GM10266 (cell line): ENCODE data around the gene CUEDC2.

ENCODE experiments used
- DNase-seq: peaks from one replicate; pipeline ENCODE4 v3.0.0; 2012; ENCODE audit errors: extremely low spot score
- TF ChIP-seq, protein P1 (sequence below): IDR thresholded peaks from 2 replicates; pipeline ENCODE4 v1.5.1; 2012; ENCODE audit warnings: mild to moderate bottlenecking, low read depth; ENCODE audit not compliant: control insufficient read depth, insufficient read depth; ENCODE audit errors: missing control alignments

The CUEDC2 gene

DNA sequence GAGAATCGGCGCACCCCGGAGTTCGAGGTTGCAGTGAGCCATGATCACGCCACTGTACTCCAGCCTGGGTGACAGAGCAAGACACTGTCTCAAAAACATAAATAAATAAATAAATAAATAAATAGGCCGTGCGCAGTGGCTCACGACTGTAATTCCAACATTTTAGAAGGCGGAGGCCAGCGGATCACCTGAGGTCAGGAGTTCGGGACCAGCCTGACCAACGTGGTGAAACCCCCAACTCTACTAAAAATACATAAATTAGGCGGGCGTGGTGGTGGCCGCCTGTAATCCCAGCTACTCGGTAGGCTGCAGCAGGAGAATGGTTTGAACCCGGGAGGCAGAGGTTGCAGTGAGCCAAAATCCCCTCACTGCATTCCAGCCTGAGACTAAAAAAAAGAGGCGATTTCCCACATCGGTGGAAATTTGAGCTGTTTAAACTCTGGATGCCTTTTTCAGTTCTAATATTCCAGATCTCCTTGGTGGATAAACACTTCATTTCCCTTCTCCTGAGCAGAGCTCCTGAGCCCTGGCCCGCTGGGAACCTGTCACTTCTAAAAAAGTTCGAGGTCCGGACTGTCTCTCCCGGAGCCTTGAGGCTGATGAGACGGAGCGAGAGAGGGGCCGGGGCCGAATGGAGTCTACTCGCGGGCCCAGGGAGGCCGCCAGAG, 38.8 kb downstream of the CUEDC2 start:
- DNase-seq: no peak
- TF ChIP-seq, protein P1, sequence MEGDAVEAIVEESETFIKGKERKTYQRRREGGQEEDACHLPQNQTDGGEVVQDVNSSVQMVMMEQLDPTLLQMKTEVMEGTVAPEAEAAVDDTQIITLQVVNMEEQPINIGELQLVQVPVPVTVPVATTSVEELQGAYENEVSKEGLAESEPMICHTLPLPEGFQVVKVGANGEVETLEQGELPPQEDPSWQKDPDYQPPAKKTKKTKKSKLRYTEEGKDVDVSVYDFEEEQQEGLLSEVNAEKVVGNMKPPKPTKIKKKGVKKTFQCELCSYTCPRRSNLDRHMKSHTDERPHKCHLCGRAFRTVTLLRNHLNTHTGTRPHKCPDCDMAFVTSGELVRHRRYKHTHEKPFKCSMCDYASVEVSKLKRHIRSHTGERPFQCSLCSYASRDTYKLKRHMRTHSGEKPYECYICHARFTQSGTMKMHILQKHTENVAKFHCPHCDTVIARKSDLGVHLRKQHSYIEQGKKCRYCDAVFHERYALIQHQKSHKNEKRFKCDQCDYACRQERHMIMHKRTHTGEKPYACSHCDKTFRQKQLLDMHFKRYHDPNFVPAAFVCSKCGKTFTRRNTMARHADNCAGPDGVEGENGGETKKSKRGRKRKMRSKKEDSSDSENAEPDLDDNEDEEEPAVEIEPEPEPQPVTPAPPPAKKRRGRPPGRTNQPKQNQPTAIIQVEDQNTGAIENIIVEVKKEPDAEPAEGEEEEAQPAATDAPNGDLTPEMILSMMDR: no peak

DNA sequence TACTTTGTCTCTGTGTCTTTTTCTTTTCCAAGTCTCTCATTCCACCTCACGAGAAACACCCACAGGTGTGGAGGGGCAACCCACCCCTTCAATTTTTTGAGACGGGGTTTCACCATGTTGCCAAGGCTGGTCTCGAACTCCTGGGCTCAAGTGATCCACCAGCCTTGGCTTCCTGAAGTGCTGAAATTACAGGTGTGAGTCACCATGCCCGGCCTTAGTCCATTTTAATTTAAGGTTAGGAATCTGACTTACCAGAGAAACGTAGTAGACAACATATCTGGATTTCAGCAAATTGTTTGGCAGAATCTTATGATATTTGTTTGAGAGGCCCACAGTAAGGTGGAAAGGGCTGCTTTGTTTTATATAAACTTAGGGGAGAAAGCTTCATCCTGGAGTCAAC, 40.1 kb downstream of the CUEDC2 start:
- TF ChIP-seq, protein P1: no peak
- DNase-seq: no peak

- no peak for DNase-seq
- TF ChIP-seq, protein P1: no peak
Measured at GRCh38 chr10:102389894-102390293, 42.5 kb downstream of the CUEDC2 start.

DNA sequence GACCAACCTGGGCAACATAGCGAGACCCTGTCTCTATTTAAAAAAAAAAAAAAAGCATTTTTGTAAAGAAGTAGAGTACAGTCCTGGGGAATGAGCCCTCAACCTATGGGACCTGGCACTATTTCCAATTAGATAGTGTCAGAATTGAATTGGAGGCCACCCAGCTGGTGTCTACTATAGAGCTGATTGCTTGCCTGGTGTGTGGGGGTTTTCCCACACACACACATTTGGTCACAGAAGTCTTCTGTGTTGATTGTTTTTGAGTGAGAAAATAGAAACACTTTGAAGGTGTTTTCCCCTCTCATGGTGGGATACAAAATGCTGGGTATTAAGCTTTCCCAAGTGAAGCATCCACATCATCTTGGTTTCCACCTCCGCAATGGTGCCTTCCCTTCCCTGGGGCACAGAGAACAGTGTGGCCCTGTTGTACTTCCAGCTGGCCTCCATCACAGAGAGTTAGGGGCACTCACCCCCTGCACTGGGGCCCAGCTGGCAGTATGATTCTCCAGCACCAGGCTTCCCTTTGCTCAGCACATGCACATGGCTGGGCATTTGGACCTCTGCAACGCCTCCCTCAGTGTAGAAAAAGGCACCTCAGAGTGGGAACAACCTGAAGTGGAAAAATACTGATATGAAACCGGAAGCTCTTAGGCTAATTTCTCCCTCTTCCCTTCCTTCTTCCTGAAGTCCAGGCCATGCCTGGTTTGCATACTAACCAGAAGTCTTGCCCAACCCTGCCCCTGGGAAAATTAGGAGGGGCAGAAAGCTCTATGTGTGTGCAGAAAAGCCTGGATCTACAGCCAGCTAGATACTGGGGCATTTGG, 47.6 kb downstream of the CUEDC2 start:
- TF ChIP-seq, protein P1: no peak
- no peak for DNase-seq

DNA sequence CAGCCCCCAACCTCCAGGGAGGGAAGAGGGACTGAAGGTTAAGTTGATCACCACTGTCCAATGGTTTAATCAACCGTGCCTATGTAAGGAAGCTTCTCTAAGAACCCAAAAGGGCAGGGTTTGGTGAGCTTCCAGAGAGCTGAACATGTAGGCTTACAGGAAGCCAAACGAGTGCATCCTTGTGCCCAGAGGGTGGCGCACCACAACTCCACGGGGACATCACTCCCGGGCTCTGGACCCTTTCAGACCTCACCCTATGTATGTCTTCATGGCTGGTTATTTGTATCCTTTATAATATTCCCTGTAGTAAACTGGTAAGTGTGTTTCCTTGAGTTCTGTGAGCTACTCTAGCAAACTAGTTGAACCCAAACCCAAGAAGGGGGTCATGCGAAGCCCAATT, 48.3 kb downstream of the CUEDC2 start:
- no peak for DNase-seq
- TF ChIP-seq, protein P1: peak; percentile 11

GRCh38 chr10:102382871-102383270, 49.5 kb downstream of the CUEDC2 start:
- no peak for DNase-seq
- TF ChIP-seq, protein P1: no peak

DNA sequence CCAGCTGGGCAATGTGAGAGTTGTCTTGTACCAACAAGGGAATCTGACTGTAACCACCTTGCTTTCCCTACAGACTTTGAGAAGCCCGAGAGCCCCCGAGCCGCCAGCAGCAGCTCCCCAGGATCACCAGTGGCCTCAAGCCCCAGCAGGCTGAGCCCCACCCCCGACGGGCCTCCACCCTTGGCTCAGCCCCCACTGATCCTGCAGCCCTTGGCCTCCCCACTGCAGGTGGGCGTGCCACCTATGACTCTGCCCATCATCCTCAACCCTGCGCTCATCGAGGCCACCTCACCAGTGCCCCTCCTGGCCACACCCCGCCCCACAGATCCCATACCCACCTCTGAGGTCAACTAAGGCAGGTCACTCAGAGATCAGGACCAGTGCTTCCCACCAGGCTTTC, 50.4 kb downstream of the CUEDC2 start:
- TF ChIP-seq, protein P1: no peak
- no peak for DNase-seq
